Measurements from ENCODE around the gene FAM222B. TPM values are rescaled to one million over a fixed set of nuclear protein-coding genes. Genes with fewer than 3 reads are reported as not detected.
A peak's percentile ranks its signal among the peaks of the same experiment; 100 is the strongest.

FAM222B gene
- total RNA-seq, 1 donor: 6.9 TPM

GRCh38 chr17:28747051-28747691, 95.4 kb downstream of the FAM222B start:
- DNase-seq (ENCODE audit: low read depth): no peak
- no peak overlapping the region for H3K4me3 ChIP-seq (ENCODE audit: low read depth, low read length)
- TF ChIP-seq, protein P1, sequence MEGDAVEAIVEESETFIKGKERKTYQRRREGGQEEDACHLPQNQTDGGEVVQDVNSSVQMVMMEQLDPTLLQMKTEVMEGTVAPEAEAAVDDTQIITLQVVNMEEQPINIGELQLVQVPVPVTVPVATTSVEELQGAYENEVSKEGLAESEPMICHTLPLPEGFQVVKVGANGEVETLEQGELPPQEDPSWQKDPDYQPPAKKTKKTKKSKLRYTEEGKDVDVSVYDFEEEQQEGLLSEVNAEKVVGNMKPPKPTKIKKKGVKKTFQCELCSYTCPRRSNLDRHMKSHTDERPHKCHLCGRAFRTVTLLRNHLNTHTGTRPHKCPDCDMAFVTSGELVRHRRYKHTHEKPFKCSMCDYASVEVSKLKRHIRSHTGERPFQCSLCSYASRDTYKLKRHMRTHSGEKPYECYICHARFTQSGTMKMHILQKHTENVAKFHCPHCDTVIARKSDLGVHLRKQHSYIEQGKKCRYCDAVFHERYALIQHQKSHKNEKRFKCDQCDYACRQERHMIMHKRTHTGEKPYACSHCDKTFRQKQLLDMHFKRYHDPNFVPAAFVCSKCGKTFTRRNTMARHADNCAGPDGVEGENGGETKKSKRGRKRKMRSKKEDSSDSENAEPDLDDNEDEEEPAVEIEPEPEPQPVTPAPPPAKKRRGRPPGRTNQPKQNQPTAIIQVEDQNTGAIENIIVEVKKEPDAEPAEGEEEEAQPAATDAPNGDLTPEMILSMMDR (IDR thresholded peaks at IDR 0.05; ENCODE audit: insufficient read depth, low read depth, low read length): no peak

- peak; percentile 20 for DNase-seq (ENCODE audit: low read depth)
- H3K4me3 ChIP-seq (ENCODE audit: low read depth, low read length): peak overlapping the region; percentile 92
- TF ChIP-seq, protein P1 (IDR thresholded peaks at IDR 0.05; ENCODE audit: insufficient read depth, low read depth, low read length): no peak
These were observed 96.0 kb downstream of the FAM222B start for GRCh38 chr17:28746611-28747050.

DNA sequence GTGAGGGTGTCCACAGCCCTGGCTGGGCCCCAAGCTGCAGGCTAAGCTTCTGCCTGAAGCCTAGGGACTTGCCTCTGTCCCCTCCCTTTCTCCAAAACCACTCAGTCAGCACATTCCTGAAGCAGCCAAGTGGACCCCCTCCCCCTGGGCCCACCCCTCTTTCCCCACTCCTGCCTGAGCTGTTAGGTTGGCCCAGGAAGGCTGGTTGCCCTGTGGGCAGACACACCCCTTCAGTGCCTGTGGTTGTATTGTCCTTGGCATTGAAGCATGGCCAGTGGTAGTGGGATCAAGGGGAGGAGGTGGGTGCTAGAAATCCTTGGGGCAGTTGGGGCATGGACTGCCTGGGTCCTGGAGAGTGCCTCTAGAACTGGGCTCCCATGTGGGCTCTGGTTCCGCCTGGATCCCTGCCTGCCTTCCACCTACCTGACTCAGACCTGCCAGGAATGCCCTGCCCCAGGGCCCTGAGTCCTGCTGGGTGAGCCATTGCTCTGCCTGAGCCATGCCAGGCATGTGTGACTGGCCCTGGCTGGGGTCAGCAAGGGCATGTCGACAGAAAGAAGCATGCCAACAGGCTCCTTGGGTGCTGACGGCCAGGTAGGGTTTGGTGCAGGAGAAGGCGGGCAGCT, 96.7 kb downstream of the FAM222B start:
- H3K4me3 ChIP-seq (ENCODE audit: low read depth, low read length): peak overlapping the region; percentile 92
- TF ChIP-seq, protein P1 (IDR thresholded peaks at IDR 0.05; ENCODE audit: insufficient read depth, low read depth, low read length): no peak
- DNase-seq (ENCODE audit: low read depth): no peak

DNA sequence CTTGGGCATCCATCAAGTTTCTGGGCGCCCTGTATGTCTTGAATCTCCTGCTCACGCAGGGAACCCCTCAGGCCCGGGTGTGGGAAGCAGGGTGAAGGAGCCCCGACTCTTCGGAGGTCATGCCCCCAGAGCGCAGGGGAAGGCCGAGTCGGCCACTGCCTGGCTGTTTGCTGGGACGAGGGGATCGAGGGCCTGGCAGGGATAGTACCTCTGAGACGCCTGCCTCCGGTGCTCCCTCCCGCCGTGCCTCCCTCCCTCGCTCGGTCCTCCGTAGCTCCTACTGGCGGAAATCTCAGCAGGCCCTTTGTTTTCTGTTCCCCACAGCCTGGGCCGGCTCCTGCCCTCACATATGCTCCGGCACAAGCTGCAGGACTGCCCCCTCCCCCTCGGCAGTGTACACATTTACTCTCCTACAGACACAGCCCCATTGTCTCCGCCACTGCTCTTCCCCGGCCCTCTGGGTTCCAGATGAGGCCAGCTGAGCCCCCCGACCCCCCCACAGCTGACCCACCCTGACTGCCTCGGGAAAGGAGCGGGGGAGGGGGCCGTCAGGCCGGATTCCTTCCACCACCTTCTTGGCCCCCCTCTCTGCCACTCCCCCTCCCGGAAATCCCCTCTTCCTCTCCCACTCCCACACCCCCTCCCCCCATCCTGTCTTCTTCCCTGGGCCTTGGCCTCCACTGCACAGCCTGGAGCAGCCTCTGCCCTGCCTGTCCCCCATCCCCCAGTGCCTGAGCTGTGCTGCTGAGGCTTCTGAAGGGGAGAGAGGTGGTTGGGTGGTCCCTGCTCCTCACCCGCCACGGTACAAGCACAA, 97.4 kb downstream of the FAM222B start:
- peak; percentile 62 for DNase-seq (ENCODE audit: low read depth)
- peak overlapping the region; percentile 92 for H3K4me3 ChIP-seq (ENCODE audit: low read depth, low read length)
- TF ChIP-seq, protein P1 (IDR thresholded peaks at IDR 0.05; ENCODE audit: insufficient read depth, low read depth, low read length): no peak

GRCh38 chr17:28744104-28744971, 98.3 kb downstream of the FAM222B start:
- H3K4me3 ChIP-seq (ENCODE audit: low read depth, low read length): peak overlapping the region; percentile 92
- TF ChIP-seq, protein P1 (IDR thresholded peaks at IDR 0.05; ENCODE audit: insufficient read depth, low read depth, low read length): no peak
- peak; percentile 66 for DNase-seq (ENCODE audit: low read depth)

Measured in fibroblast of villous mesenchyme (primary cell).